ENCODE data around the gene RAMP3.

The RAMP3 gene

DNA sequence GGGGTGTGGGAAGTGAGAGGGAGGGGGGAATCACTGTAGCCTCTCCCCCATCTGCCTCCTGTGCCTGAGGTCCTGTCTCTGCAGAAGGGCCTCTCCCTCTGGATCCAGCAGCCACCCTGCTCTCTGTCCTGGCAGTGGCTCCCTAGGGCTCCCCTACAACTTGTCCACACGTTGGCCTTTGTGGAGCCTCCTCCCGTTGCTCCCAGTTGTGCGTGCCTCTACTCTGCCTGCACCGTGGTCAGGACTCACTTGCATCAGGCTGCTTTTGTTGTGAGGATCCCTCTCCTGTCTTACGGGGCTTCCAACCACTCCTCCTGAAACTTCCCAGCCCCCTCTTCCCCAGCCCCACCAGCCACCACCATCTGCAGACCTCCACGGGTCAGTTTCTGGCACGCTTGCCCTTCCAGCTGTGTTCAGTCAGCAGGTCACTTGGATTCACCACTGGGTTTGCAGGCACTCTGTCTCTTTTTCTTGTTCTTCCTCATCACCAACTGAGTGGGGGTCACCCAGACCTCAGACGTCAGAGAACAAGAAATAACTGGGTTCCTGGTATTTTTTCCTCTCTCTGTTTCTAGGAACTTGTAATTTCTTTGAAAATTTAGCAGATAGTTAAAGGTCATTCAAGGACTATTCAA lies 62.3 kb downstream of the RAMP3 start:
- DNase-seq (ENCODE audit: low read depth in 4 of 4, low spot score in 1 of 4), result no peak

DNA sequence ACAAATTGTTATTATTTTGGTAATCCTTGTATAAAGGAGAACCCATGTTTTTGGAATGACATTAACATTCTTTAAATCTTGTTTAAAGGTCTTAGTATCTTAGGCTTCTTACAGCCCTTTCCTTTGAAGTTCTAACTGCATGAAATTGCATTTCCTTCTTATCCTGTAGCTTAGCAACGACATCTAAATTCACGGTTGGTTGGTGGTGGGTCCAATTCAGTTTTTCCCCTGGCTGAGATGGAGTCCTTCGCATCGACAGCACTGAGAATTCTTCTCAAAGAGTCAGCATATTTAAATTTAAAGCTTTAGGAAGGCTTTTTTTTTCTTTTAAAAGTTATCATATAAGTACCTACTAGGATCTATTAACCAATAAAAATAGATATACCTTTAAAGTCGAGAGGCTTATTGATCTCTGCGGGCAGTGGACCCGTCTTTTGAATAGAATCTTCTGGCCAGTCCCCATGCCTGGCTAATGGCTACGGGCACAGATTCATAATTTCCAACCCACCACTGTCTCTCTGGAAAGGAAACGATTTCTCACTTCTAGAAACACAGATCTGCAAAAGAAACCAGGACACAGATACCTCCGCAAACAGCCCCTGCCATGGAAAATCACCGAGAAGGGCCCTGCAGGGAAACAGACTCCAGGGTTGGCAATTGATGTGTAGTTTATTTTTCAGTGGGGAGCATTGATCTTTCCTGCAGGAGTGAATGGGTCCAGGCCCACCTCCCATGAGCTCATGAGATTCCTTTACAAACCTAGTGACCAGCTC lies 63.4 kb downstream of the RAMP3 start:
- DNase-seq (ENCODE audit: low read depth in 4 of 4, low spot score in 1 of 4), result no peak

DNA sequence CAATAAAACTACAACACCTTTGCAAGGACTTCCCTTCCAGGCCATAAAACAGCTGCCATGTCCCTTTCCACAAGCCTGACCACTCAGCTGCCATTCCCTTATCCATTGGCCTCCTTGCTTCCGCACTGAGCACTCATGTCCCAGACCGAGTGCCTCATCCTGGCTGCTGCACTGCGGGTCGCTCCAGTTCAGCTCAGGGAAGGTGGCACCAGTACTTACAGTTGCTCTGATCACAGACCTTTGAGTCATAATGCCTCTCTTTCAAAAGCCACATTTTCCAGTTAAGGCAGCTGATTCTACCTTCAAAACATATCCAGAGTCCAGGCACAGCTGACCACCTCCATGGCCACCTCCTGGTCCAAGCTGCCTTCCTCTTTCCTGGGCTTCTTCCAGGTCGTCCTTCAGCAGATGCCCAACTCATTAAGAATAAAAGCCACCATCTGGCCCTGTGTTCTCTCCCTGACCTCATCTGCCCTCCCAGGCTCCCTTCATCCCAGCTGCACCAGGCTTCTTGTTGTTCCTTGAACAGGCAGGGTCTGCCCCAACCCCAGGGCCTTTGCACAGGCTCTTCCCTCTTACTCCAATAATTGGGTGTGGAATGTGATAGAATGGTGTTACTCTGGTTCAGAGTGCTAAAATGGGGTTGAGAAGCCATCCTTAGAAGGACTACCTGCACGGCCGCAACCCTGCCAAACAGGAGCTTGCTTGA lies 64.5 kb downstream of the RAMP3 start:
- no peak for DNase-seq (ENCODE audit: low read depth in 4 of 4, low spot score in 1 of 4)

DNA sequence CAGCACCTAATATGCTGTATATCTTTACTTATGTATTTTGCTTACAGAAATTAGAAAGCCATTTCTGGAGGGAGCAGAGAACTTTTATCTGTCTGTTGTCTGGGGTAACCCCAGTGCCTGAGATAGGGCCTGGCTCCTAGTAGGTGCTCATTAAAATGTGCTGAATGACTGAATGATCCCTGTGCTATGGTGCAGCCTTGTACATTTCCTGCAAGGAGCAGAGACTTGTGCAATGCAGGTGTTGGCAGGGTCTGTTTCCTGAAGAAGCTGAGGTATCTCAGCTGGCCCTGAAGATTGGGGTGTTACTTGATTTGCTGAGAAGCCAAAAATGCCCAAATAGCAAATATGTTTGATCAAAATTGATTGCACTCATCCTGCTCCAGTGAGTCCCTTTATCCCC lies 65.5 kb downstream of the RAMP3 start:
- DNase-seq (ENCODE audit: low read depth in 4 of 4, low spot score in 1 of 4), result no peak

DNA sequence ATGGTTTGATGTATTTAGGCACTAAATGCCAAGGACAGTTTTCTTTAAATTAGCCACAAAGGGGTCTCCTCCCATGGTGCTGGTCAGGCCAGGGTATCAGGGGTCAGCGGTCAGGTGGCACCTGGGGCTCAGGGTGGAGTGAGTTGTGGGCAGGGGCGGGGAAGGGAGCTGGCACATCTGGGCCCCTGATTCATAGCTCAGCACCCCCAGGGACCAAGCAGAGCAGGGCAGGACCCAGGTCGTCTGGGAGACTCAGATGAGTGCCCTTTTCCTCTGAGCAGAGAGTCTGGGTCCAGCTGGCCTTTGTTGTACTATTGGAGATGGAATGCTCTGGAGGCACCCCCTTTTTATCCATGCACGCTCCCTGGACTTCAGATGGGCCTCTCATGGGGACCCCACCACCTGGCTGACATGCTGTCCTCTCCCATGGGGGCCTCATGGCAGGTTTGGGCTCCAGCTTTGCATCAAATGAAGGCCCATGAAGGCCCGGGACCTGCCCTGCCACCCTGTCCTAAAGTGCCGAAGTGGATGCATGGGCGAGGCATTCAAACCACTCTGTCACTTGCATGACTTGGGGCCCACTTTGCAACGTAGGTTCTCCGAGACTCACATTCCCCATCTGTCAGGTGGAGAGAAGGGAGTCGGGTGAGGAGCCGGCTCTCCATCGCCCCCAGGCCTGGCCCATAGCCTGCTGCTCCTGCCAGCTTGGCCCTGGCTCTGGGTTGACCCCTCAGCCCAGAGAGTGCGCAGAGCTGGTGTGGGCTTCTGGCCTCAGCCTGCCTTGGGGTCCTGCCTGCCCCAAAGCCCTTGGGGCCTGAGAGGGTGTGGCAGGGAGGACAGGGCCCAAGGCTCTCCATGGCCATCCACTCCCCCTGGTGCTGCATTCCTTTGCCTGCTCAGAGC lies 66.4 kb downstream of the RAMP3 start:
- no peak for DNase-seq (ENCODE audit: low read depth in 4 of 4, low spot score in 1 of 4)

DNA sequence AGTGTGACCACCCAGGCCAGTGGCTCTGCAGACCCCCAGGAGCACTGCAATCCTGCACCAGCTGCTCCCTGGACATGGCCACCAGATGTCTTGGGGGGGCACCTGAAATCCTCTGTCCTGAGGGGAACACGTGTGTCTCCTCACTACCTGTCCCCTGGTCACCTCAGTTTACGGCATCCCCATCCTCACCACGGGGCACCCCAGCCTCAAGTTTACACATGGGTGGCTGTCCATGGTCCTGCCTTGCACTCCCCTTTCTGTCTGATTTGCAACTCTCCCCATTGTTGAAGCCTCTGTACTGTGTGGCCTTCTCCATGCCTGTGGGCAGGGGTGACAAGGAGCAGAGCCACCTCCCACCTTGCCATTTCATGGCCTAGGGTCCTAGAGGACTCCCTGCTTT lies 67.2 kb downstream of the RAMP3 start:
- DNase-seq (ENCODE audit: low read depth in 4 of 4, low spot score in 1 of 4), result no peak

DNA sequence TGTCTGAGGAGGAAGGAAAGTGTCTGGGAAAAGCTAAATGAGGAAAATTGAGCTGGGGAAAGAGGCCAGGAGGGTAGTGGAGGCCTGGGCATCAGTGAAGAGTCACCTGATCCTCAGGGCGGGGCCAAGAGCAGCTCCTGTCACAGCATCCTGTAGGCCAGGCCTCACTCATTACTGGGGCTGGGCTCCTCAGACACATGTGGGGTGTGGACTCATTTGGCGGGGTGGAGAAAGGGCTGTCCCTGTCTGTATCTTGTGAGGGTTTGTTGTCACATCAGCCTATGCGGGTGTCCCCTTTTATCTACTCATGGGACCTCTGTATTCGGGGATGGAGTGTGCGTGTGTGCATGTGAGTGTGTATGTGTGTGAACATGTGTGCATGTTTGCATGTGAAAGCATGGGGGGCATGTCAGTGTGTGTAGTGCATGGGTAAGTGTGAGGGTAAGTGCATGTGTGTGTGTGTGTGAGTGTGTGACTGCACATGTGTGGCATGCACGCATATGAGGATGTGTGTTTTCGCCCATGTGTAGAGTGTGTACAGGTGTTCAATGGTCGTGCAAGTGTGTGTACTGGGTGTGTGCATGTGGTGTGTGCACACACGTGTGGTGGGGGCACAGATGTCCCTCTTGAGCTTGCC lies 67.8 kb downstream of the RAMP3 start:
- DNase-seq (ENCODE audit: low read depth in 4 of 4, low spot score in 1 of 4), result no peak

DNA sequence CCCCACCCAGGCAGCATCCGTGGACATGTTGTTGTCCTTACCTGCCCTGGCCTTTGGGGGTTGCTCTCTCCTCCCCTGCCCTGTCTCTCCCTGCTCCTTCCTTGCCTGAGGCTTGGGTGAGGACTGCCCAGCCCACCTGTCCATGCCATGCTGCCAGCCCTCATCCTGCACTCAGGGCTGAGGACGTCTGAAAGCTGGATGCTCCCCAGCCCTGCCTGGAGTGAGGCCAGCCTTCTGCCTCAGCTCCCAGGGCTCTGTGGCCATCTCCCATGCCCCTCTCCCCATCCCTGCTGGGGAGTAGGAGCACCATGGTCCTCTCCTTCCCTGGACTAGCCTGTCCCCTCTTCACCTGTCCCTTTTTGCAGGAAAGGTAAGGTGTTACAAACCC lies 68.4 kb downstream of the RAMP3 start:
- DNase-seq (ENCODE audit: low read depth in 4 of 4, low spot score in 1 of 4), result no peak

DNA sequence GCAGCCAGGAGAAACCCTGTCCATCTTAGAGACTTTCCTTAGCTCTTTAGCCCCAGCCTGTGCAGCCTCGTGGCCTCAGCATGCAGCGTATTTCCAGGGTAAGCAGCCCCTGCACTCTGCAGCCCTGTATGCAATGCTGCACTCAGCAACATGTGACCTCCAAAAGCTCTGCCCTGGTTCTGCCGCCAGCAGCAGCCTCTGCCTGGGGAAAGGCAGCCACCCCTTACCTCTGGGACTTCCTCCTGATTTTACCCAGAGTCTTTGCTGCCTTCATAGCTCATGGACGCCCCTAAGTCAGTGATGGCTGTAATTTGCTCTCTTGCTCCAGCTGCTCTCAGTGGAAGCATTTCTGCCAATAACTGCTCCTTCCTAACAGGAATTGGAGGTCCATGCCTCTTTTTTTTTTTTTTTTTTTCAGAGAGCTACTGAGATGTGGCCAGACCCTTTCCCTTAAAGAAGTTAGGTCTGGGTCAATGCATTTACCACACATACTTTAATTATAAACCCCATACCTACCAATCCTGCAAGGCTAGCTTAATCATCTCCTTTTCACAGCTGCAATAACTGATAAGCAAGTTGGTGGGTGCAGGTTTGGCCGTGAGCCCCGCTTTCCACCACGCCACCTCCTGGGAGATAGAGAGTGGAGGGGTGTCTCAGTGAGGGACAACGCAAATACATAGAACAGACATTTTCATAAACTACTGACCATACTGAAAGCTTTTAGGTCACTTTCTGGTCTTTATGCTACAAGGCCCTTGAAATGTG lies 71.7 kb downstream of the RAMP3 start:
- no peak for DNase-seq (ENCODE audit: low read depth in 4 of 4, low spot score in 1 of 4)

DNA sequence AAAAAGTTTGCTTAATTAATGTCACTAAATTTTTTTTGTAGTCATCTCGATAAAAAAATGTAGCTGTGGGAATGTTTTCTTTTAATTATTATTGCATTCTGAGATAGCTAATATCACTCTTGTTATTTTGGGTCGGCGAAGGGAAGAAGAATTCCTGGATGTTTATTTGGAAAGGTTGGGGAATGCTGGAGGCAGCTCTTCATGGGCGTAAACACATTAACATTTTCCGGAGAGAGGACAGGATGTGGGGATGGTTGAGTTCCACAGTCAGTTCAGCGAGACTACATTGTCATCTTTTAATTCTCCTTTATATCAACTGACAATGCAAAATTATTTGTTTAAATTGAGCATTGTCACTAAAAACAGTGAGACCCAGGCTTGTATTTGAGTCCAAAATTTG lies 72.5 kb downstream of the RAMP3 start:
- DNase-seq (ENCODE audit: low read depth in 4 of 4, low spot score in 1 of 4), result no peak

DNA sequence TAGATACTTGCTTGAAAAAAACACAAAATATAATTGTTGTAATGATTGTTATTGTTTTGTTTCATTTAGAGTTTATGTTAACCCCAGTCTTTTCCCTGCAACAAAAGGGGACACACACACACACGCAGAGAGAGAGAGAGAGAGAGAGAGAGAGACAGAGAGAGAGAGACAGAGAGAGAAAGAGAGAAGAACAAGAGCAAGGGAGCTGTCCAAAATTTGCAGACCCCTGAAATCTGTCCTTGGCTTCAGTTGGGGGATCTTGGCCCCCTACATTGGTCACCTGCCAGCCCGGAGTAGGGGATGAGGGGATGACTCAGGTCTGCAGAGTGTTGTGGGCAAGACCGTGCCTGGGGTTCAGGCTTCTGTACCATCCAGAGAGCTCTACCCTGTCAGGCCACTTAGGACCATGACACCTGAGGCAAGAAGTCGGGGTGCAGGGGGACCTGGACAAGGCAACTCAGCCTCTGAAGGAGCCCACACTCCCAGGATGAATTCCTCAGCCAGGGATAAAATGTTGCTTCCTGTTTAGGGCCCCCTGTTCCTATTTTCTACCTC lies 73.1 kb downstream of the RAMP3 start:
- no peak for DNase-seq (ENCODE audit: low read depth in 4 of 4, low spot score in 1 of 4)

DNA sequence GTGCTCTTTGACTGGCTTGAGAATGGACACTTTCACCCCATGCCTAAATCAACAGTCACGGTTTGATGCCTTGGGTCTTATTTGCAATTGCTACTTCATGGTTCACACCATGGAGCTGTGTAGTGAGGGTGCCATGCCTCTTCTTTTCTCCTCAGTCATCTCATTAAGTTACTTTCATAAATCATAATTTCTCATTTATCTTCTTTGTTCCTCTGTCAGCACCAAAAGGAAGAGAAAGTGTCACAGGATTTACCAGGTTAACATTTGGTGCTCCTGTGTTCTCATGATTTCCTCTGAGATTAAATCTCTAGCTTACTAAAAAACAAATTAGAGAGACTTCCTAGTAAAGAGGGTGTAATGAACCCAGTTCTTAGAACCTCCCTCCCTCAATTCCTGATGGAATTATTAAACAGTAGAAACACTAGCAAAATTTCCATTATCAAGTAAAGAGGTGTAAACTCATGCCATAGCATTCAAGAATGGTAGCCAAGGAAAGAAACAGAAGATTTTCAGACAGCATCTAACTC lies 75.7 kb downstream of the RAMP3 start:
- DNase-seq (ENCODE audit: low read depth in 4 of 4, low spot score in 1 of 4), result no peak

Data from stimulated activated CD4-positive, alpha-beta T cell treated with anti-CD3 and anti-CD28 coated beads, Interleukin-1b, Interleukin-23, amount 100 ng/mL, for 24 hours (primary cell).